SK-N-SH (cell line): ENCODE data around the gene CA10. TPM values are rescaled to one million over a fixed set of nuclear protein-coding genes. Genes with fewer than 3 reads are reported as not detected.

ENCODE experiments used
- CTCF ChIA-PET: fragments of 300-600, 350-600 bp; formaldehyde crosslinking; extraction: SDS; loops from one replicate; lab custom pipeline; 2021; lab: Yijun Ruan, JAX
- POLR2A ChIA-PET: fragments of 350-600 bp; sonication (Branson Sonifier 250); formaldehyde crosslinking; extraction: SDS; loops from one replicate; lab custom pipeline; 2020; ENCODE audit warnings: antibody characterized with exemption, inconsistent platforms; lab: Yijun Ruan, JAX
- DNase-seq: peaks from one replicate; pipeline ENCODE4 v3.0.0; 2012
- H2AFZ ChIP-seq: fragments of 200-600 bp; sonication (generic); 2 replicates; pipeline ENCODE4 v1.8.1; 2016; ENCODE audit warnings: antibody characterized with exemption, mild to moderate bottlenecking, low read depth
- H3F3A ChIP-seq: fragments of 200-600 bp; sonication (generic); replicated peaks from 2 replicates; pipeline ENCODE3; 2016; ENCODE audit warnings: antibody characterized with exemption, mild to moderate bottlenecking; ENCODE audit not compliant: insufficient read depth
- H3K27ac ChIP-seq, 2 experiments: fragments of 200-500 bp in 1 of 2; fragments of 200-600 bp in 1 of 2; sonication (Bioruptor generic) in 1 of 2; sonication (generic), shearing (Covaris generic) in 1 of 2; 2 replicates each; pipeline versions ENCODE4 v1.5.1 to v1.6.1; 2014 to 2016; ENCODE audit warnings: low read depth in 2 of 2, inconsistent platforms in 1 of 2, low read length in 1 of 2, mild to moderate bottlenecking in 1 of 2, mixed read lengths in 1 of 2
- H3K27me3 ChIP-seq: fragments of 200-600 bp; sonication (generic), shearing (Covaris generic); 2 replicates; pipeline ENCODE4 v1.6.1; 2016; ENCODE audit warnings: mixed run types; ENCODE audit not compliant: insufficient read depth
- H3K36me3 ChIP-seq, 2 experiments: fragments of 200-500 bp in 1 of 2; fragments of 200-600 bp in 1 of 2; sonication (Bioruptor generic) in 1 of 2; sonication (generic) in 1 of 2; replicated peaks in 1 of 2; 2 replicates each; pipeline versions ENCODE3 to v1.5.1; 2014 to 2016; ENCODE audit warnings: low read length in 1 of 2, mild to moderate bottlenecking in 1 of 2; ENCODE audit not compliant: insufficient read depth in 2 of 2, control insufficient read depth in 1 of 2
- H3K4me1 ChIP-seq, 2 experiments: fragments of 200-500 bp in 1 of 2; fragments of 200-600 bp in 1 of 2; sonication (Bioruptor generic) in 1 of 2; sonication (generic), shearing (Covaris generic) in 1 of 2; 2 replicates each; pipeline versions ENCODE4 v1.5.1 to v1.6.1; 2014 to 2016; ENCODE audit warnings: low read depth in 1 of 2, low read length in 1 of 2, mixed run types in 1 of 2; ENCODE audit not compliant: insufficient read depth in 2 of 2, control insufficient read depth in 1 of 2
- H3K4me2 ChIP-seq: fragments of 200-600 bp; sonication (generic), shearing (Covaris generic); 2 replicates; pipeline ENCODE4 v1.6.1; 2017; ENCODE audit warnings: mixed run types
- H3K4me3 ChIP-seq, 2 experiments: fragments of 200-500 bp in 1 of 2; fragments of 200-600 bp in 1 of 2; sonication (Bioruptor generic) in 1 of 2; sonication (generic), shearing (Covaris generic) in 1 of 2; 2 replicates each; pipeline versions ENCODE4 v1.5.1 to v1.8.1; 2014 to 2016; ENCODE audit warnings: low read depth in 2 of 2, inconsistent platforms in 1 of 2, low read length in 1 of 2, mild to moderate bottlenecking in 1 of 2, mixed read lengths in 1 of 2, moderate library complexity in 1 of 2
- H3K79me2 ChIP-seq: fragments of 200-600 bp; sonication (generic); 2 replicates; pipeline ENCODE4 v1.8.1; 2017; ENCODE audit warnings: mild to moderate bottlenecking; ENCODE audit not compliant: insufficient read depth
- H3K9ac ChIP-seq: fragments of 200-600 bp; sonication (generic); 2 replicates; pipeline ENCODE4 v1.6.1; 2017; ENCODE audit warnings: mixed run types
- H3K9me2 ChIP-seq: fragments of 200-600 bp; sonication (generic); 2 replicates; pipeline ENCODE4 v1.6.1; 2017; ENCODE audit warnings: mixed run types
- H3K9me3 ChIP-seq: fragments of 200-600 bp; sonication (generic); 2 replicates; pipeline ENCODE4 v1.6.1; 2017; ENCODE audit warnings: mixed run types, mild to moderate bottlenecking, moderate library complexity
- H4K20me1 ChIP-seq: fragments of 200-600 bp; sonication (generic); 2 replicates; pipeline ENCODE4 v1.6.1; 2017; ENCODE audit warnings: mild to moderate bottlenecking, mixed run types; ENCODE audit not compliant: insufficient read depth
- EZH2phosphoT487 ChIP-seq: fragments of 200-600 bp; sonication (generic); IDR thresholded peaks from 2 replicates; pipeline ENCODE4 v1.6.1; 2017; ENCODE audit warnings: low read depth, mixed run types, mild to moderate bottlenecking, antibody characterized with exemption, moderate library complexity, borderline replicate concordance
- FOSL2 ChIP-seq: IDR thresholded peaks from 2 replicates; pipeline ENCODE4 v1.4.0; 2012; ENCODE audit warnings: low read depth, mild to moderate bottlenecking, moderate library complexity, borderline replicate concordance
- FOXJ3 ChIP-seq: sonication (generic); formaldehyde crosslinking; IDR thresholded peaks from 2 replicates; pipeline ENCODE4 v1.5.1; 2020; ENCODE audit warnings: mild to moderate bottlenecking, missing genetic modification reagents
- FOXM1 ChIP-seq: IDR thresholded peaks from 2 replicates; pipeline ENCODE4 v1.4.0; 2012; ENCODE audit warnings: low read depth, mild to moderate bottlenecking
- IRF3 ChIP-seq: fragments of 150-350 bp; IDR thresholded peaks from 2 replicates; pipeline ENCODE4 v1.6.1; 2016; ENCODE audit warnings: mild to moderate bottlenecking, low read depth, low read length
- JUND ChIP-seq: IDR thresholded peaks from 2 replicates; pipeline ENCODE4 v1.4.0; 2012
- MXI1 ChIP-seq: IDR thresholded peaks from 2 replicates; pipeline ENCODE4 v1.6.1; 2012; ENCODE audit warnings: mild to moderate bottlenecking, low read depth, low read length, improper control_type of control experiment
- NFIC ChIP-seq: IDR thresholded peaks from 2 replicates; pipeline ENCODE4 v1.4.0; 2012; ENCODE audit warnings: borderline replicate concordance
- PBX3 ChIP-seq: IDR thresholded peaks from 2 replicates; pipeline ENCODE4; 2012
- POLR2AphosphoS5 ChIP-seq: IDR thresholded peaks from 2 replicates; pipeline ENCODE4 v1.6.1; 2012; ENCODE audit warnings: low read depth, low read length
- RCOR1 ChIP-seq: fragments of 150-350 bp; IDR thresholded peaks from 2 replicates; pipeline ENCODE4 v1.6.1; 2017; ENCODE audit warnings: antibody characterized with exemption, low read length
- RFX5 ChIP-seq: IDR thresholded peaks from 2 replicates; pipeline ENCODE4 v1.6.1; 2012; ENCODE audit warnings: mild to moderate bottlenecking, improper control_type of control experiment, low read length
- TAF1 ChIP-seq: IDR thresholded peaks from 2 replicates; pipeline ENCODE4 v1.6.1; 2012; ENCODE audit warnings: low read depth, mild to moderate bottlenecking, low read length, moderate library complexity, borderline replicate concordance
- TCF12 ChIP-seq: IDR thresholded peaks from 2 replicates; pipeline ENCODE4 v1.4.0; 2012
- USF1 ChIP-seq: IDR thresholded peaks from 2 replicates; pipeline ENCODE4 v1.4.0; 2012; ENCODE audit warnings: low read depth, borderline replicate concordance
- ZBTB33 ChIP-seq: IDR thresholded peaks from 2 replicates; pipeline ENCODE4 v1.4.0; 2012; ENCODE audit warnings: low read depth, borderline replicate concordance
- WGBS: methylation state at CpG from one replicate; pipeline ENCODE4 v1.1.6; 2017; ENCODE audit warnings: low lambda C conversion rate; 5-methylcytosine and 5-hydroxymethylcytosine counted together
- polyA plus RNA-seq, 3 experiments: library from polyadenylated mRNA; depleted of rRNA; stranded (reverse); fragments of >200 nt; gene quantifications; 2 replicates each; pipeline ENCODE4 v1.2.3, GENCODE V29; 2012

Gene CA10
- polyA plus RNA-seq, 1 of the 3 experiments (the other 2 are of a cell fraction): not detected

- Histone ChIP-seq H3K9ac (no peak overlapping the region), H2AFZ (no peak overlapping the region), H3F3A (no peaks in the 10 kb centered on the region), H4K20me1 (no peaks in the 10 kb centered on the region), H3K27ac (no peak overlapping the region), H3K36me3 (no peaks in the 10 kb centered on the region), H3K9me2 (no peaks in the 10 kb centered on the region), H3K4me3 (no peak overlapping the region), H3K27me3 (no peaks in the 10 kb centered on the region), H3K79me2 (no peaks in the 10 kb centered on the region), H3K4me2 (no peak overlapping the region), H3K9me3 (no peaks in the 10 kb centered on the region), H3K4me1 (no peaks in the 10 kb centered on the region)
- POLR2A ChIA-PET: interaction anchor here (0.6 kb wide), 1 partner anchor 9 kb away, joined by 3 read pairs; no protein-coding TSS in a partner anchor
- TF ChIP-seq RCOR1 (no peak), FOSL2 (no peak), TCF12 (no peak), NFIC (no peak), IRF3 (no peak), ZBTB33 (no peak), TAF1 (no peak), USF1 (no peak), EZH2phosphoT487 (no peak)
- CTCF ChIA-PET: no interaction called here
- 26% methylated on average over 4 of the region's 4 CpGs for WGBS
- no peak for DNase-seq
Observed at GRCh38 chr17:52079496-52079895, 79.0 kb downstream of the CA10 start.

GRCh38 chr17:52071712-52072111 is 86.8 kb downstream of the CA10 start:
- 36% methylated on average over 5 of the region's 5 CpGs for WGBS
- TF ChIP-seq FOXJ3: no peak
- TF ChIP-seq FOSL2: no peak
- no peak for TF ChIP-seq POLR2AphosphoS5
- TF ChIP-seq PBX3: no peak
- TF ChIP-seq RFX5: no peak
- TF ChIP-seq ZBTB33: no peak
- no peak for TF ChIP-seq FOXM1
- TF ChIP-seq MXI1: no peak
- TF ChIP-seq JUND: no peak
- TF ChIP-seq TAF1: no peak
- Histone ChIP-seq H3K27ac (no peak overlapping the region), H3F3A (no peaks in the 10 kb centered on the region), H3K36me3 (no peaks in the 10 kb centered on the region), H3K9me3 (no peaks in the 10 kb centered on the region), H3K9me2 (no peaks in the 10 kb centered on the region), H3K9ac (no peak overlapping the region), H3K4me2 (no peak overlapping the region), H3K4me1 (peaks cover 0 to 4% of the 10 kb centered on the region in 2 experiments; a peak in 1 of 4 replicates), H3K4me3 (no peak overlapping the region), H4K20me1 (no peaks in the 10 kb centered on the region), H3K27me3 (no peaks in the 10 kb centered on the region), H2AFZ (no peak overlapping the region), H3K79me2 (no peaks in the 10 kb centered on the region)
- no peak for DNase-seq
- ChIA-PET CTCF (interaction anchor here (0.8 to 3.2 kb wide), 4 partner anchors 12 to 307 kb away, joined by 3 to 12 read pairs (median 4); no protein-coding TSS in a partner anchor), POLR2A (no interaction called here)
